Prostate gland (tissue), 2 donors: ENCODE results near the gene ADD1.

Experiments
- CTCF ChIP-seq, 4 experiments: fragments of 200-600 bp in 2 of 4; fragments of 450-650 bp in 2 of 4; sonication (generic) in 2 of 4; IDR thresholded peaks; 1 replicate in 3 of 4; 2 replicates in 1 of 4; pipeline ENCODE4 v1.5.1; 2016 to 2019; ENCODE audit warnings: antibody characterized with exemption in 4 of 4, mild to moderate bottlenecking in 2 of 4, moderate library complexity in 2 of 4
- POLR2A ChIP-seq: fragments of 450-650 bp; IDR thresholded peaks from one replicate; pipeline ENCODE4 v1.6.1; 2016; ENCODE audit warnings: antibody characterized with exemption, mild to moderate bottlenecking

- TF ChIP-seq CTCF (IDR thresholded peaks at IDR 0.05), result no peak
- TF ChIP-seq POLR2A, result no peak
Observed at GRCh38 chr4:2962614-2963174, 119.0 kb downstream of the ADD1 start.
